Retinal pigment epithelial cell (primary cell): ENCODE results near the gene NFASC.

Source experiments
- DNase-seq: peaks from one replicate; pipeline ENCODE4 v3.0.0-alpha.2; 2010; ENCODE audit warnings: low read depth
- H3K4me3 ChIP-seq: 2 replicates; pipeline ENCODE4 v1.5.1; 2011; ENCODE audit warnings: mild to moderate bottlenecking, low read length, control low read depth, moderate library complexity
- CTCF ChIP-seq: conservative IDR thresholded peaks from 2 replicates; pipeline ENCODE4 v1.5.1; 2011; ENCODE audit warnings: low read depth, low read length, control low read depth, inconsistent platforms

The NFASC gene

DNA sequence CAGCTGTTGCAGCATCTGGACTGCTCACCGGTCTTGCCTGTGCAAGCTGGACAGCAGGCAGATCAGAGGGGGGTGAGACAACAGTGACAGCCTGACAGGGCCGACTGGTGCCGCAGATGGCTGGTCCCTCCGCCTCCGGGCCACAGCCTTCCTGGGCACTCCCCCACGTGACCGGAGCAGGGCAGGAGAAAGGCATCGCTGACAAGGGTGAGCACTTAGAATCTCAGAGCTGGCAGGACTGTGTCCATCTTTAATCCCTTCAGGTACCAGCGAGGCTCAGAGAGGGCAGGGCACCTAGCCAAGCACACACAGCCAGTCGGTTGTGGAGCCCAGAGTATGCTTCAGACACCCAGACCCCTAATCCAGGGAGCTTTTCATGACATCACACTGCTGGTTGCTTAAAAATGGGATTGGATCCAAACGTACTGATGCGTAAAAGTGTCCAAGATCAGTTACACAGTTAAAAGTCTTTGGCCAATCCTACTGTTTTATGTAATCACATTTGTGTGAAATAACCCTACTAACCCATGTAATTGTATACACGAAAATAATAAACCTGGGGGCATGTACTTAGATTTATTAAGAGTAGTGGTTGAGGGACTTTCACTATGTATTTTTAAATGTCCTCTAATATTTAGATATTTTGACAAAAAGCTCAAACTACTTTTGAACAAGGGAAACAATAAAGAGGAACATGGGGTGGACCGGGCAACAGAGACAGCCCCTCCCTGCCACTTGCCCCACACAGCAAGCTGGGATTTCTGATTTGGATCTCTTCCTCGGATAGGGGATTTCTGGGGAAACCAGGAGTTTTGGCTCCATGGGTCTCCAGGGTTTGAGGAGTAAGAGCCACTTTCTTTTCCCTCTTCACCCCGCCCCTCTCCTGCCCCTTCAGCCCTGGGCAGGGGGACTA, 171.6 kb downstream of the NFASC start:
- no peak for TF ChIP-seq CTCF
- no peak overlapping the region for H3K4me3 ChIP-seq
- DNase-seq: no peak

DNA sequence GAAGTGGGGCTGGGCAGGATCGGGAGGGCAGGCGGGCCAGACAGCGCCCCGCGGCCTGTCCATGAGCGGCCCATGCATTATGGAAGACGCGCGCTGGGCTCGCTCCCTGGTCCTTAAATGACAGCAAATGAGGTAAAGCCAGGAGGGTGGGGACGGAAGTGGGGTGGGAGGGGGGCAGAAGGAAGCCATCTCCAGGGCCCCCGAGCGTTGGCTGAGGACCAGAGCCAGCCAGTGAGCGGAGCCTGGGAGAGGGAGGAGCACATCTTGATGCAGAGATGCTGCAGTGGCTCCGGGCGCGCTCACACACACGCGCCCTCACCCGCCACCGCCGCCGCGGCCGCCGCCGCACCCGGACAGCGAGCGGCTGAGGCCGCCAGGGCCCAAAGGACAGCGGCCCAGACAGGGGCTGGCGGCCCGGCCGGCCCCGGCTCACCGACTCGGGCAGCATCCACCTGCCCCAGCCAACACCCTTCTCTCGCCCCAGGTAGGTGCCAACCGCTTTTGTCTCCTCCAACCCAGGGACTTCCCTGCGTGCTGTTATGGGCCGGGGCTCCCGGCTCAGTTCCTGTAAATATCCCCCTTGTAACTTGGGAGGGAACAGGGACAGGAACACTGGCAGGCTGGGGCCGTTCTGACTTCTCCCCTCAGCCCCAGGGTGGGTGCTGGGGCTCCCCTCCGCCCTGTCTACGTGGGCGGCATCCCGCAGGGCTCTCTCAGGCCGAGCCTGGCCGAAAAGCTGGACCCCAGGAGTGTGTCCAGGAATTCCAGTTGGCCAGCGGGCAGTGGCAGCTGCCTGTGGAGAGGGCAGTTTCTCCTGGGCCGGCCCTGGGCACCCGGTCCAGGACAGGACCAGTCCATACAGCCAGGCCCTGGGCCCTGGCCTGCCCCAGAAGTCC, 172.5 kb downstream of the NFASC start, which contains the start of gene CNTN2:
CNTN2 (plus strand) TSS at position 302 of the 896 bp plus-strand sequence. CDS start 9,974 bp downstream, outside the sequence.
- H3K4me3 ChIP-seq: no peak within 1 kb of the TSS
- no peak for DNase-seq
- no peak for TF ChIP-seq CTCF

DNA sequence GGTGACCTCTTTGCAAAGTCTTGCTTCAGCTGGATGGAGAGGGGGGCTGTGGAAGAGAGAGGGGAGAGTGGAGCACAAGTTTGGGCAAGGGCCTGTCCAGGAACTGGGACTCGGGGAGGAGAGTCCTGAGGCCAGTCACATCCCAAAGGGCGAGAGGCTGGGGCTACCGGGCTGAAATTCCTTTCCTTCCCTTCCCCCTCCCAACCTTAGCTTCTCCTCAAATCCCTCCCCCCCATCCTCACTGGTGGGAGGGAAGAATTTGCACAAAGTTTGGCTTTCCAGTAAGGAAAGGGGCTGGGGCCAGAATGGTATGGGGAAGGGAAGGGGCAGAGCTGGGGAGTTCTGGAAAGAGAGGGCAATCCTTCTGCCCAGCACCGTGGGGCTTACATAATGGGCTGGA, 173.2 kb downstream of the NFASC start:
- no peak for DNase-seq
- no peak overlapping the region for H3K4me3 ChIP-seq
- TF ChIP-seq CTCF: no peak

- no peak for TF ChIP-seq CTCF
- no peak for DNase-seq
- no peak overlapping the region for H3K4me3 ChIP-seq
These were observed 174.1 kb downstream of the NFASC start for GRCh38 chr1:205044741-205045140.

- no peak overlapping the region for H3K4me3 ChIP-seq
- TF ChIP-seq CTCF: no peak
These were observed 174.5 kb downstream of the NFASC start for GRCh38 chr1:205045146-205045545.

GRCh38 chr1:205046870-205047269, 176.2 kb downstream of the NFASC start:
- H3K4me3 ChIP-seq: no peak overlapping the region
- no peak for TF ChIP-seq CTCF
- no peak for DNase-seq

More at GRCh38 chr1:205045146-205045545, 174.5 kb downstream of the NFASC start:
- no peak for DNase-seq
